NCI-H460 (cell line): ENCODE measurements around the gene DAPK1. TPM values are rescaled to one million over a fixed set of nuclear protein-coding genes. Genes with fewer than 3 reads are reported as not detected.
"Not testable (repeated sequence)": the region's sequence is repeated elsewhere in the genome, so short reads cannot be mapped to it uniquely, and the experiment has no call there.

Experiments
- DNase-seq: peaks from one replicate; pipeline ENCODE4 v3.0.0-alpha.2; 2016; ENCODE audit warnings: low read depth; ENCODE audit errors: extremely low read depth
- total RNA-seq: library from RNA; depleted of rRNA; stranded (reverse); fragments of >200 nt; shearing (Covaris generic); gene quantifications from 2 replicates; pipeline ENCODE4 v1.2.3, GENCODE V29; 2014

The DAPK1 gene
- total RNA-seq, 1 experiment from 2014 or later, result 0.25 TPM

- no peak for DNase-seq
Measured at GRCh38 chr9:87722393-87723088, 224.9 kb downstream of the DAPK1 start.

GRCh38 chr9:87725356-87725899 lies 227.8 kb downstream of the DAPK1 start:
- no peak for DNase-seq

- DNase-seq, result peak; percentile 90
Measured at GRCh38 chr9:87725900-87726709, 228.4 kb downstream of the DAPK1 start, which contains the start of gene CTSL. Gene CTSL (plus strand): TSS chr9:87726119. CDS start chr9:87727604, 1,485 bp downstream.

- no peak for DNase-seq
Measured at GRCh38 chr9:87729246-87729645, 231.6 kb downstream of the DAPK1 start.

GRCh38 chr9:87731321-87731720 lies 233.7 kb downstream of the DAPK1 start:
- DNase-seq, result no peak

- no peak for DNase-seq
Measured at GRCh38 chr9:87732344-87732743, 234.7 kb downstream of the DAPK1 start.

GRCh38 chr9:87732756-87733155 lies 235.1 kb downstream of the DAPK1 start:
- no peak for DNase-seq

GRCh38 chr9:87733273-87734052 lies 235.8 kb downstream of the DAPK1 start:
- no peak for DNase-seq

- DNase-seq, result no peak
Measured at GRCh38 chr9:87734106-87734505, 236.4 kb downstream of the DAPK1 start.

- DNase-seq, result no peak
Measured at GRCh38 chr9:87739546-87739945, 241.9 kb downstream of the DAPK1 start.

GRCh38 chr9:87740209-87740608 lies 242.5 kb downstream of the DAPK1 start:
- no peak for DNase-seq

- DNase-seq, result no peak
Measured at GRCh38 chr9:87741326-87741725, 243.7 kb downstream of the DAPK1 start.

GRCh38 chr9:87741891-87742290 lies 244.2 kb downstream of the DAPK1 start:
- no peak for DNase-seq

- peak; percentile 69 for DNase-seq
Measured at GRCh38 chr9:87742813-87743428, 245.3 kb downstream of the DAPK1 start.

- not testable (repeated sequence) for DNase-seq
Measured at GRCh38 chr9:87744247-87744646, 246.6 kb downstream of the DAPK1 start.

GRCh38 chr9:87746186-87746585 lies 248.5 kb downstream of the DAPK1 start:
- no peak for DNase-seq

- no peak for DNase-seq
Measured at GRCh38 chr9:87748881-87749280, 251.2 kb downstream of the DAPK1 start.

- DNase-seq, result no peak
Measured at GRCh38 chr9:87749335-87750035, 251.8 kb downstream of the DAPK1 start.

- no peak for DNase-seq
Measured at GRCh38 chr9:87750726-87751125, 253.1 kb downstream of the DAPK1 start.

GRCh38 chr9:87751423-87751822 lies 253.8 kb downstream of the DAPK1 start:
- DNase-seq, result no peak
